Measurements from ENCODE around the gene SMAP2. TPM values are rescaled to one million over a fixed set of nuclear protein-coding genes. Genes with fewer than 3 reads are reported as not detected.

The SMAP2 gene
- total and polyA plus RNA-seq, 2 of the 4 experiments (the other 2 are of a cell fraction): 30.1 to 31.0 TPM

DNA sequence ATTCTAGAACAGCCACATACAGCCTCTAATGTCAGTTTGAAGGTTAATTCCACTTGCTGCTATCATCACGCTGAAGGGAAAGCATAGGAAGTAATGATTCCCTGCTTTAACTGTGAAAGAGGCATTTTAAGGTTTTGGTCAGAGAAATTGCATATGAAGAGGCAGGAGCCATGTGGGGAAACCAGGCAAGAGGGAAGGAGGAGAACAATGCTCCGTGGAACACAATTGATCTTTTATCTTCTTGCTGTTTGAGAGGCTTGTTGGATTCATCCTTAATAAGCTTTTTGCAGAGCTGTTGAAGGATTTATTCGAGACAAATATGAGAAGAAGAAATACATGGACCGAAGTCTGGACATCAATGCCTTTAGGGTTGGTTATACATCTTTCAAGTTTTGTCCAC, 35.9 kb downstream of the SMAP2 start:
- Histone ChIP-seq H3K18ac (ENCODE audit: low read depth, low read length) (no peak overlapping the region), H3K4me1 (ENCODE audit: control insufficient read depth, insufficient read depth, low read length) (peaks cover 2% of the 10 kb centered on the region; the same call in 1 of the 2 replicates), H2BK120ac (ENCODE audit: low read depth, low read length) (no peak overlapping the region), H3K9me3 (ENCODE audit: control insufficient read depth, insufficient read depth, low read length) (no peaks in the 10 kb centered on the region), H2AFZ (replicated peaks; ENCODE audit: low read length, poor library complexity) (no peak overlapping the region), H3K36me3 (ENCODE audit: control insufficient read depth, insufficient read depth, low read length) (peaks cover 10% of the 10 kb centered on the region), H4K91ac (ENCODE audit: insufficient read depth, low read depth, low read length) (no peak overlapping the region), H3K4me2 (ENCODE audit: low read depth, low read length) (no peak overlapping the region), H3K9ac (ENCODE audit: low read depth, low read length) (no peak overlapping the region), H3K79me1 (ENCODE audit: low read depth in 1 of 2, low read length in 2 of 2) (peaks cover 15 to 42% of the 10 kb centered on the region in 2 experiments), H3K4ac (ENCODE audit: low read depth, low read length) (no peak overlapping the region), H3K4me3 (ENCODE audit: insufficient read depth, low read depth, low read length) (no peak overlapping the region), H3K23ac (ENCODE audit: low read depth, low read length) (no peak overlapping the region), H4K8ac (ENCODE audit: low read depth in 2 of 2, low read length in 2 of 2) (no peak overlapping the region), H3K14ac (replicated peaks; ENCODE audit: low read depth, low read length) (no peak overlapping the region), H2BK20ac (ENCODE audit: low read depth, low read length) (no peak overlapping the region), H2BK15ac (ENCODE audit: low read depth, low read length) (no peak overlapping the region), H3K9me1 (ENCODE audit: insufficient read depth, low read length) (peaks cover 4% of the 10 kb centered on the region; the same call in 1 of the 2 replicates), H3K27ac (ENCODE audit: insufficient read depth, low read length) (no peak overlapping the region), H2BK5ac (ENCODE audit: low read depth, low read length, poor library complexity, severe bottlenecking) (no peak overlapping the region), H4K5ac (ENCODE audit: low read depth, low read length) (no peak overlapping the region), H4K20me1 (ENCODE audit: insufficient read depth, low read length) (0 out of 2 replicates have a peak, but pooled peaks cover 3% of the 10 kb centered on the region), H2AK9ac (replicated peaks; ENCODE audit: low read depth, low read length, poor library complexity) (no peak overlapping the region), H3K27me3 (ENCODE audit: control insufficient read depth, insufficient read depth, low read length) (no peaks in the 10 kb centered on the region), H3K56ac (ENCODE audit: extremely low read depth, insufficient read depth, low read length) (no peak overlapping the region), H2AK5ac (ENCODE audit: low read depth, low read length) (no peak overlapping the region)
- ChIA-PET CTCF (no interaction called here), POLR2A (ENCODE audit: unreplicated experiment) (no interaction called here)
- no peak for ATAC-seq (ENCODE audit: low read depth)
- intact Hi-C loops (cut with micrococcal nuclease) (loop anchor here (5.0 to 10.0 kb wide), 2 partner anchors 155 to 332 kb away; partner anchors contain the start of gene ZMPSTE24), in situ Hi-C loops (cut with MboI; ENCODE audit: low sequenced_read_pairs) (loop anchor here (5.0 kb wide), 1 partner anchor 257 kb away; no protein-coding TSS in a partner anchor), dilution Hi-C loops (cut with HindIII; ENCODE audit: low sequenced_read_pairs, unreplicated experiment) (no loop called here)
- 67% methylated on average over 1 of the region's 4 CpGs; no CpG with 5 or more reads in 1 of the 2 experiments for WGBS, 2 experiments (ENCODE audit: extremely low coverage in 2 of 2, insufficient read length in 1 of 2)
- DNase-seq: no peak
- BruUV-seq (replicated peaks): no TSS peak
- TF ChIP-seq, protein P1, sequence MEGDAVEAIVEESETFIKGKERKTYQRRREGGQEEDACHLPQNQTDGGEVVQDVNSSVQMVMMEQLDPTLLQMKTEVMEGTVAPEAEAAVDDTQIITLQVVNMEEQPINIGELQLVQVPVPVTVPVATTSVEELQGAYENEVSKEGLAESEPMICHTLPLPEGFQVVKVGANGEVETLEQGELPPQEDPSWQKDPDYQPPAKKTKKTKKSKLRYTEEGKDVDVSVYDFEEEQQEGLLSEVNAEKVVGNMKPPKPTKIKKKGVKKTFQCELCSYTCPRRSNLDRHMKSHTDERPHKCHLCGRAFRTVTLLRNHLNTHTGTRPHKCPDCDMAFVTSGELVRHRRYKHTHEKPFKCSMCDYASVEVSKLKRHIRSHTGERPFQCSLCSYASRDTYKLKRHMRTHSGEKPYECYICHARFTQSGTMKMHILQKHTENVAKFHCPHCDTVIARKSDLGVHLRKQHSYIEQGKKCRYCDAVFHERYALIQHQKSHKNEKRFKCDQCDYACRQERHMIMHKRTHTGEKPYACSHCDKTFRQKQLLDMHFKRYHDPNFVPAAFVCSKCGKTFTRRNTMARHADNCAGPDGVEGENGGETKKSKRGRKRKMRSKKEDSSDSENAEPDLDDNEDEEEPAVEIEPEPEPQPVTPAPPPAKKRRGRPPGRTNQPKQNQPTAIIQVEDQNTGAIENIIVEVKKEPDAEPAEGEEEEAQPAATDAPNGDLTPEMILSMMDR (conservative IDR thresholded peaks at IDR 0.05; ENCODE audit: low read depth, low read length): no peak
- TF ChIP-seq RFX5 (IDR thresholded peaks at IDR 0.05; ENCODE audit: low read depth, low read length): no peak
- no peak for TF ChIP-seq MXI1 (IDR thresholded peaks at IDR 0.05; ENCODE audit: borderline replicate concordance, low read depth, low read length)
- no peak for TF ChIP-seq BHLHE40 (IDR thresholded peaks at IDR 0.05; ENCODE audit: low read depth, low read length)
- TF ChIP-seq RCOR1 (IDR thresholded peaks at IDR 0.05; ENCODE audit: insufficient replicate concordance, low read length): no peak
- no peak for TF ChIP-seq RAD21 (IDR thresholded peaks at IDR 0.05; ENCODE audit: low read length)
- TF ChIP-seq SMC3 (IDR thresholded peaks at IDR 0.05; ENCODE audit: low read depth, low read length): no peak
- no peak for TF ChIP-seq POLR2A (IDR thresholded peaks at IDR 0.05; ENCODE audit: low read depth, low read length)
- TF ChIP-seq, protein P2, sequence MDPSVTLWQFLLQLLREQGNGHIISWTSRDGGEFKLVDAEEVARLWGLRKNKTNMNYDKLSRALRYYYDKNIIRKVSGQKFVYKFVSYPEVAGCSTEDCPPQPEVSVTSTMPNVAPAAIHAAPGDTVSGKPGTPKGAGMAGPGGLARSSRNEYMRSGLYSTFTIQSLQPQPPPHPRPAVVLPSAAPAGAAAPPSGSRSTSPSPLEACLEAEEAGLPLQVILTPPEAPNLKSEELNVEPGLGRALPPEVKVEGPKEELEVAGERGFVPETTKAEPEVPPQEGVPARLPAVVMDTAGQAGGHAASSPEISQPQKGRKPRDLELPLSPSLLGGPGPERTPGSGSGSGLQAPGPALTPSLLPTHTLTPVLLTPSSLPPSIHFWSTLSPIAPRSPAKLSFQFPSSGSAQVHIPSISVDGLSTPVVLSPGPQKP (IDR thresholded peaks at IDR 0.05; ENCODE audit: borderline replicate concordance, low read depth, low read length): no peak
- TF ChIP-seq NFE2L2 (IDR thresholded peaks at IDR 0.05; ENCODE audit: low read depth, low read length): no peak
- TF ChIP-seq CEBPB (IDR thresholded peaks at IDR 0.05; ENCODE audit: low read depth, low read length): no peak
- no peak for TF ChIP-seq MAZ (IDR thresholded peaks at IDR 0.05; ENCODE audit: borderline replicate concordance, low read depth, low read length)
- TF ChIP-seq, protein P3, sequence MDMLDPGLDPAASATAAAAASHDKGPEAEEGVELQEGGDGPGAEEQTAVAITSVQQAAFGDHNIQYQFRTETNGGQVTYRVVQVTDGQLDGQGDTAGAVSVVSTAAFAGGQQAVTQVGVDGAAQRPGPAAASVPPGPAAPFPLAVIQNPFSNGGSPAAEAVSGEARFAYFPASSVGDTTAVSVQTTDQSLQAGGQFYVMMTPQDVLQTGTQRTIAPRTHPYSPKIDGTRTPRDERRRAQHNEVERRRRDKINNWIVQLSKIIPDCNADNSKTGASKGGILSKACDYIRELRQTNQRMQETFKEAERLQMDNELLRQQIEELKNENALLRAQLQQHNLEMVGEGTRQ (IDR thresholded peaks at IDR 0.05; ENCODE audit: low read depth, low read length): no peak
- TF ChIP-seq FOS (IDR thresholded peaks at IDR 0.05; ENCODE audit: low read depth, low read length): no peak
- no peak for TF ChIP-seq CHD1 (IDR thresholded peaks at IDR 0.05; ENCODE audit: low read depth, low read length)
- no peak for TF ChIP-seq MAFK (IDR thresholded peaks at IDR 0.05; ENCODE audit: low read depth, low read length)

All from IMR-90 (cell line).